ENCODE results near the gene COL1A1. TPM values are rescaled to one million over a fixed set of nuclear protein-coding genes. Genes with fewer than 3 reads are reported as not detected.

Gene COL1A1
- total RNA-seq, 2 experiments from 2014 or later = 0.95 to 1.7 TPM

- peaks cover 16% of the 10 kb centered on the region for H3K36me3 Mint-ChIP-seq (ENCODE audit: low read depth)
- H3K4me1 Mint-ChIP-seq (ENCODE audit: low read depth) = peaks cover 37% of the 10 kb centered on the region
- no peaks in the 10 kb centered on the region for H3K27me3 Mint-ChIP-seq (ENCODE audit: low read depth)
- no peaks in the 10 kb centered on the region for H3K9me3 Mint-ChIP-seq
- intact Hi-C loops (cut with micrococcal nuclease) = loop anchor here (1.0 to 5.0 kb wide), 4 partner anchors 9 to 415 kb away; no protein-coding TSS in a partner anchor
- peak overlapping the region; percentile 88 for H3K4me3 Mint-ChIP-seq
- CTCF ChIA-PET = interaction anchor here (0.6 to 3.6 kb wide), 13 partner anchors 9 to 295 kb away, joined by 3 to 32 read pairs (median 4); no protein-coding TSS in a partner anchor
- H3K27ac Mint-ChIP-seq = peak overlapping the region; percentile 96
- peak; percentile 72 for DNase-seq
Measured at GRCh38 chr17:50151937-50152547, 49.4 kb downstream of the COL1A1 start.

DNA sequence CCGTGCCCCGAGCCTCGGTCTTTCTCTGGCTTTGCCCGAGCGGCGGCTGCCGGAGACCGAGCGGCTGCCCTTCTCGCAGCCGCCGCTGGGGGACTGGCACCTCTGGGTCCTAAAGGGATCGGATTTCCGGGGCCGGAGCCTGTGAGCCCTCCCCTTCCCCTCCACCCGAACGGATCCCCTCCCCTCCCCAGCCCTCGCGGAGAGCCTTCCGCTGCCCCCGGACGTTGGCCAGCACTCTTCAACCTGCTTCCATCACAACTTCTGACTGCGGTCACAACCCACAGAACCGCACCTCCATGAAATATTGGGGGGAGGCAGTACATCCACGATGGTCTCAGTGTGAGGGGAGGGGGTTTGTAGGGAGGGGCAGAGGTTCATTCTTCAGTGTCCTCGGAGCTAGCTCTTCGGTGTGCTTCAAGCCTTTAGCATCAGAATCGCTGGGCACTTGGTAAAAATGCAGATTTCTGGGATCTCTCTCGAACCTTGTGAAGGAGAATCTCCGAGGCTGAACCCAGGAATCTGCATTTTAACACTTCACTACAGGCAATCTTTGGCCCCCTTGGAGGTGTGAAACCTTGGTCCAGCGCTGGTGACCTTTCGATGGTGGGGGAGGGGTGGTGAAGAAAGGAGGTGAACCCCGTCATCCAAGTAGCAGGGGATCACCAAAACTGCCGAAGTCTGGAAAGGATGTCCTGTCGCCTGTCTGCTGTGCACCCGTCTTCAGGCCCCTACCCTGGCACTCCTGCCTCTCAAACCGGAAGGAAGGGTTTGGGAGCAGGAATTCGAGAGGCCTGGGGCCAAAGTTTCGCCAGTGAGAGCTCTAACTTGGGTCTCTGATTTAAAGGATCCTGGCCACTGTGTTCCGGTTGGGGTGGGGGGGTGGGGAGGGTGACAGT, 50.1 kb downstream of the COL1A1 start:
- Mint-ChIP-seq H3K4me3 (peak overlapping the region; percentile 88), H3K36me3 (ENCODE audit: low read depth) (peaks cover 19% of the 10 kb centered on the region), H3K27me3 (ENCODE audit: low read depth) (no peaks in the 10 kb centered on the region), H3K27ac (peak overlapping the region; percentile 96), H3K4me1 (ENCODE audit: low read depth) (peaks cover 44% of the 10 kb centered on the region), H3K9me3 (no peaks in the 10 kb centered on the region)
- peak; percentile 94 for DNase-seq
- intact Hi-C loops (cut with micrococcal nuclease) = loop anchor here (1.0 to 5.0 kb wide), 4 partner anchors 10 to 414 kb away; no protein-coding TSS in a partner anchor
- CTCF ChIA-PET = interaction anchor here (0.6 to 3.6 kb wide), 12 partner anchors 10 to 1275 kb away, joined by 3 to 32 read pairs (median 4); no protein-coding TSS in a partner anchor

GRCh38 chr17:50150354-50151040, 50.9 kb downstream of the COL1A1 start, which contains the start of gene PPP1R9B:
Gene PPP1R9B (minus strand): TSS chr17:50150677. CDS start chr17:50150513, 164 bp downstream.
- peaks cover 20% of the 10 kb centered on the region for H3K36me3 Mint-ChIP-seq (ENCODE audit: low read depth)
- H3K9me3 Mint-ChIP-seq = no peaks in the 10 kb centered on the region
- intact Hi-C loops (cut with micrococcal nuclease) = loop anchor here (1.0 to 5.0 kb wide), 4 partner anchors 11 to 413 kb away; no protein-coding TSS in a partner anchor
- no peak for DNase-seq
- H3K4me1 Mint-ChIP-seq (ENCODE audit: low read depth) = peaks cover 49% of the 10 kb centered on the region
- H3K27me3 Mint-ChIP-seq (ENCODE audit: low read depth) = no peaks in the 10 kb centered on the region
- peak within 1 kb of the TSS; percentile 96 for H3K27ac Mint-ChIP-seq
- H3K4me3 Mint-ChIP-seq = peak within 1 kb of the TSS; percentile 98
- CTCF ChIA-PET = interaction anchor here (0.6 to 3.6 kb wide), 9 partner anchors 11 to 1274 kb away, joined by 3 to 32 read pairs (median 6); no protein-coding TSS in a partner anchor

DNA sequence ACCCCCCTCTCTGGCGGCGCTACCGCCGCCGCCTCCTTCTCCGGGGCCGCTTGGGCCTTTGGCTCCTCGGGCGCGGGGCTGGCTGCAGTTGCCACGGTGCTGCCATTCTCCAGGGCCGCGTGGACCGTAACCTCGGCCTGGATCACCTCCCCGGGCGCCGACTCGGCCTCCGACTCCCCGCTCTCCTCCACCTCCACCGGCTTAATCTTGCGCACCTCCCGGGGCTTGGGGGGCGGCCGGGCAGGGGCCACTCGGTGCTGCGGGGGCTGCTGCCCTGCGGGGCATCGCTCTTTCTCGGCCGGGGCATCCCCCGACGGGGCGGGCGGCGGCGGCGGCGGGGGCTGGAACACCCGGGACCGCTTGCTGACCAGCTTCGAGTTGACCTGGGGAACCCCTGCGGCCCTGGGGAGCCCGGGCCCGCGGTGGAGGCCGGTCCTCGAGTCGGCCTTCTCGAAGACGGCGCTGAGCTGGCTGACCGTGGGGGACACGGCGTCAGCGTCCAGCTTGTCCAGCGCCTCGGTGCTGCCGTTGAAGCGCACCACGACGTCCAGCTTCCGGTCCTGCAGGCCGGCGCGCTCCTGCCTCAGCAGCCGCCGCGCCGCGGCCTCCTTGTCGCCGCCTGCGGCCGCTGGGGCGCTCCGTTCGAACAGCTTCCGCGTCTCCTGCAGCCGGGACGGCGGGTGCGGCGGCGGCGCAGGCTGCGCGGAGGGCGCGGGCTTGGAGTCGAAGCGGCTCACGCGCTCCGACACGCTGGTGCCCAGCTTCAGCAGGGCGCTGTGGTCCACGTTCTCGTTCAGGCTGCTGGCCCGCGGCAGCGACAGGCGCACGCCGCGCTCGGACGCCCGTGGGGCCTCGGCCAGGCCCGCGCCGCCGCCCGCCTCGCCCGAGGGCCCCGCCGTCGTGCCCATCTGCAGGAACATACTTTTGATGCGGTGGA, 51.7 kb downstream of the COL1A1 start:
- intact Hi-C loops (cut with micrococcal nuclease) = loop anchor here (2.0 to 5.0 kb wide), 3 partner anchors 33 to 717 kb away; partner anchors contain the start of gene TOB1

DNA sequence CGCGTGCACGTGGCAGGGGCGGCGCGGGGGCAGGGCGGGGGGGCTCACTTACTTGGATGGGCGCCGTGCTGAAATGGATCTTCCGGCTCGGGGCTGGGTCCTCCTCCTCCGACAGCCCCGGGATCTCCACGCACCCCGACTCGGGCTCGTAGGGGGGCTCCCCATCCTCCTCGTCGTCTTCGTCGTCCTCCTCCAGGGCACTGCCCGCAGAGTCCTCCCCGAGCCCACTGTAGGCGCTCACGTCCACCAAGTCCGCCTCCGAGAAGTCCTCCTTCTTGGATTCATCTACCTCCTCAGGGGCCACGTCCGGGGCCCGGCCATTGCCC, 52.4 kb downstream of the COL1A1 start:
- peaks cover 50% of the 10 kb centered on the region for H3K4me1 Mint-ChIP-seq (ENCODE audit: low read depth)
- H3K27me3 Mint-ChIP-seq (ENCODE audit: low read depth) = no peaks in the 10 kb centered on the region

More for the DNA sequence above, 51.7 kb downstream of the COL1A1 start:
- Mint-ChIP-seq H3K4me3 (peak overlapping the region; percentile 98), H3K27ac (peak overlapping the region; percentile 96), H3K27me3 (ENCODE audit: low read depth) (no peaks in the 10 kb centered on the region), H3K4me1 (ENCODE audit: low read depth) (peaks cover 50% of the 10 kb centered on the region), H3K9me3 (no peaks in the 10 kb centered on the region), H3K36me3 (ENCODE audit: low read depth) (peaks cover 25% of the 10 kb centered on the region)
- DNase-seq = peak; percentile 59
- CTCF ChIA-PET = interaction anchor here (0.7 to 3.6 kb wide), 6 partner anchors 10 to 57 kb away, joined by 4 to 21 read pairs (median 8); no protein-coding TSS in a partner anchor

DNA sequence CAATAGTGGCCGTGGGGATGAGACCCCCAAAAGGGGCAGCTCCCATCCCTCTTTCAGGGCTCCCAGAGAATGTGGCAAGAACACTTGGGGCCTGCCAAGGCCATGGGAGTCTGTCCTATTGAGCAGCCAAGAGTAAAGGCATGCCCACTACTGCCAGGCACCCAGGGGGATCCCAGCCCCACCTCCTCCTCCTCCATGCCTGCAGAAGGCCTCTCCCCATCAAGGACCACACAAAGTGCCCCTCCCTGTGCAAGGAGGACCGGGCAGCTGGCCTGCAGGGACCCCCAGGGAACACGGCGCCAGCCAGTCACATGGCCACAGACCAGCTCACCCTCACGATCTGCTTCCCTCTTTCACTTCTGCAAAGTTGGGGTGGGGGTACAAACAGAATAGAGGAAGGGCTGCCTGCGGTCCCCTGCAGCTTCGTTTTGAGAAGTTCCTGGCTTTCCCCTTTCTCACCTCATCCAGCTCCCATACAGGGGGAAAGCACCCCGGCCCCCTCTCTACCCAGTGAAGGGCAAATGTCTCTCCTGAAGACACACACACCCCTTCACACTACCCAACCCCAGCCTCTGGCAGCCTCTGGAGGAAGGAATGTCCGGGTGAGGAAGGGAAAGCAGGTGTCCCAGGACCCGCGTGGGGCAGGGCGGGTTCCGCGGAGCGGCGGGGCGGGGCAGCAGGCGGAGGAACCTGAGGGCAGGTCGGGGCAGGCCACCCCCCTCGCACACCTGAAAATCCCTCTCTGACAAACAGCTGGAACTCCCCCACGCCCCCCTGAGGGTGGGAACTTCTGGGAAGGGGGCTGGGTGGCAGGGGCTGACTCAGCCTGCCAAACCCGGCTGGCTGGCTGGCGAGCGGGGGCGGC, 53.0 kb downstream of the COL1A1 start:
- peak overlapping the region; percentile 98 for H3K4me3 Mint-ChIP-seq
- peak; percentile 95 for DNase-seq
- peaks cover 32% of the 10 kb centered on the region for H3K36me3 Mint-ChIP-seq (ENCODE audit: low read depth)
- peaks cover 50% of the 10 kb centered on the region for H3K4me1 Mint-ChIP-seq (ENCODE audit: low read depth)
- no peaks in the 10 kb centered on the region for H3K27me3 Mint-ChIP-seq (ENCODE audit: low read depth)
- CTCF ChIA-PET = interaction anchor here (0.6 to 2.7 kb wide), 7 partner anchors 9 to 55 kb away, joined by 3 to 21 read pairs (median 6); no protein-coding TSS in a partner anchor
- H3K9me3 Mint-ChIP-seq = no peaks in the 10 kb centered on the region
- H3K27ac Mint-ChIP-seq = peak overlapping the region; percentile 96
- intact Hi-C loops (cut with micrococcal nuclease) = loop anchor here (1.0 to 2.0 kb wide), 3 partner anchors 8 to 718 kb away; partner anchors contain the start of genes PDK2 and TOB1

More for the DNA sequence above, 52.4 kb downstream of the COL1A1 start:
- CTCF ChIA-PET = interaction anchor here (1.1 to 2.7 kb wide), 4 partner anchors 9 to 20 kb away, joined by 4 to 21 read pairs (median 8); no protein-coding TSS in a partner anchor
- peak overlapping the region; percentile 98 for H3K4me3 Mint-ChIP-seq
- DNase-seq = no peak
- intact Hi-C loops (cut with micrococcal nuclease) = loop anchor here (2.0 kb wide), 1 partner anchor 718 kb away; the partner anchor contains the start of gene TOB1
- no peaks in the 10 kb centered on the region for H3K9me3 Mint-ChIP-seq
- peaks cover 31% of the 10 kb centered on the region for H3K36me3 Mint-ChIP-seq (ENCODE audit: low read depth)
- H3K27ac Mint-ChIP-seq = peak overlapping the region; percentile 96

DNA sequence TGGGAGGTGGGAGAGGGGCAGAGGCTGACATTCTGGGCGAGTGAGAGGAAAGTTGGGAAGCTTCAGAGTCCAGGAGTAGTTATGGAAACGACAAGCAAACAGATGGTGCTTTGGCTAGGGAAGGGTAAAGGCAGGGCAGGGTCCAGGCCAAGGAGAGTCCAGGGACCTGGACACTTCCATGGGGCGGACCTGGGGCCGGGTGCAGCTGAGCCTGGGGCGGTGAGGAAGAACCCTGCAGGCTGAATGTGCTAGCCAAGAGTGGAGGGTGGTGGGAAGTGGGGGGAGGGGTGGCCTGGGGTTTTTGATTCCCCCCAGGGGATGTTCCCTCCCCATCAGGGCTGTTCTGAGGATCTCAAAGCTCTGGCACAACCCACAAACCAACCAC, 53.6 kb downstream of the COL1A1 start:
- Mint-ChIP-seq H3K9me3 (no peaks in the 10 kb centered on the region), H3K27ac (peak overlapping the region; percentile 96), H3K27me3 (ENCODE audit: low read depth) (no peaks in the 10 kb centered on the region), H3K36me3 (ENCODE audit: low read depth) (peaks cover 34% of the 10 kb centered on the region), H3K4me3 (peak overlapping the region; percentile 98), H3K4me1 (ENCODE audit: low read depth) (peaks cover 54% of the 10 kb centered on the region)
- peak; percentile 66 for DNase-seq
- intact Hi-C loops (cut with micrococcal nuclease) = loop anchor here (1.0 to 2.0 kb wide), 3 partner anchors 8 to 719 kb away; partner anchors contain the start of genes PDK2 and TOB1
- CTCF ChIA-PET = interaction anchor here (0.6 to 2.7 kb wide), 8 partner anchors 8 to 54 kb away, joined by 3 to 21 read pairs (median 6); no protein-coding TSS in a partner anchor

- Mint-ChIP-seq H3K4me3 (peak overlapping the region; percentile 98), H3K4me1 (ENCODE audit: low read depth) (peaks cover 56% of the 10 kb centered on the region), H3K9me3 (no peaks in the 10 kb centered on the region), H3K27ac (peak overlapping the region; percentile 96), H3K36me3 (ENCODE audit: low read depth) (peaks cover 39% of the 10 kb centered on the region), H3K27me3 (ENCODE audit: low read depth) (no peaks in the 10 kb centered on the region)
- peak; percentile 44 for DNase-seq
- CTCF ChIA-PET = interaction anchor here (0.8 to 3.1 kb wide), 10 partner anchors 7 to 50 kb away, joined by 3 to 21 read pairs (median 5); no protein-coding TSS in a partner anchor
- intact Hi-C loops (cut with micrococcal nuclease) = no loop called here
Measured at GRCh38 chr17:50146927-50147665, 54.3 kb downstream of the COL1A1 start.

DNA sequence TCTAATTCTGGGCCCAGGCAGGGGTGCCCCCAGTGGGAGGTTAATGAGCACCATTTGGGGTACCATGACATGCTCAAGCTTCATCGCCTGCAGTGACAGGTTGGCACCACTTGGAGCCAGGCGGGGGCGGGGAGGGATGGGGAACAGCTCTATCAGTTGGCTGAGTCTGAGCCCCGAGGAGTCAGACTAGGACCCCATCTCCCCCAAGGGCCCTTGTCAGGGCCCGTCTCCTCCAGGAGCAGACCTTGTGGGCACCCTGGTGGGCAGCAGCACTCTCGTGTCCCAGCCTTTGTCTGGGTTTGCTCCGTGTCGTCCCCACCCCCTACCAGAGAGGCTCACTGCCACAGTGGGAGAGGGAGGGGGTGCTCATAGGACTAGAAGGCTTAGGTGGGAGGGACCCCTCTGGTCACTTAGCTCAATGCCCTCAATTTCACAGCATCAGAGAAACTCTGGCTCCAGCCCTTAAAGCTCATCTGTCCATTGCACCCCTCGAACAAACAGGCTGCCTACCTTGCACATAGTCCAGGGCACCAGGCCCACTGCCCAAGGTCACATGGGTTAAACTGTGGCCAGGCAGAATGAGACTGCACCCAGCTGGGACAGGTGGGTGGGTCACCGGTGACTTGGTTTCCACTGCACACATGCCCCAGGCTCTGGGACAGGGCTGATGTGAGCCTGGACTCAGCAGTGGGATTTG, 55.1 kb downstream of the COL1A1 start:
- CTCF ChIA-PET = interaction anchor here (0.9 to 3.1 kb wide), 8 partner anchors 7 to 52 kb away, joined by 3 to 21 read pairs (median 5); no protein-coding TSS in a partner anchor
- peaks cover 58% of the 10 kb centered on the region for H3K4me1 Mint-ChIP-seq (ENCODE audit: low read depth)

More for the DNA sequence above, 55.1 kb downstream of the COL1A1 start:
- Mint-ChIP-seq H3K27ac (peak overlapping the region; percentile 96), H3K27me3 (ENCODE audit: low read depth) (no peaks in the 10 kb centered on the region), H3K36me3 (ENCODE audit: low read depth) (peaks cover 44% of the 10 kb centered on the region), H3K4me3 (peak overlapping the region; percentile 98), H3K9me3 (no peaks in the 10 kb centered on the region)
- intact Hi-C loops (cut with micrococcal nuclease) = no loop called here
- DNase-seq = peak; percentile 43

Data from activated naive CD4-positive, alpha-beta T cell treated with anti-CD3 and anti-CD28 coated beads for 36 hours (primary cell).